Stomach (tissue), 9 donors: ENCODE data around the gene ZNF613. TPM values are rescaled to one million over a fixed set of nuclear protein-coding genes. Genes with fewer than 3 reads are reported as not detected.

Experiments
- DNase-seq, 2 donors: peaks; one replicate each; pipeline versions ENCODE4 v3.0.0 to v3.0.0-alpha.2; 2013 to 2019
- H3K27ac ChIP-seq, 5 donors: fragments of 200-600 bp in 4 of 5; sonication (generic) in 4 of 5; one replicate each; pipeline ENCODE4 v1.5.1; 2013 to 2019; ENCODE audit warnings: mild to moderate bottlenecking in 1 of 5, moderate library complexity in 1 of 5
- H3K27me3 ChIP-seq, 3 donors: fragments of 200-600 bp; sonication (generic); one replicate each; pipeline ENCODE4 v1.5.1; 2017 to 2019; ENCODE audit warnings: mixed run types in 1 of 3
- H3K36me3 ChIP-seq, 4 donors: fragments of 200-600 bp; sonication (generic); 1 replicate in 3 of 4; 2 replicates in 1 of 4; pipeline ENCODE4 v1.5.1; 2016 to 2019
- H3K4me1 ChIP-seq, 4 donors: fragments of 200-600 bp; sonication (generic); one replicate each; pipeline ENCODE4 v1.5.1; 2016 to 2019
- H3K4me3 ChIP-seq, 4 donors: fragments of 200-600 bp; sonication (generic) in 3 of 4; one replicate each; pipeline ENCODE4 v1.5.1; 2016 to 2019; ENCODE audit warnings: mild to moderate bottlenecking in 1 of 4
- H3K9me3 ChIP-seq, 4 donors: fragments of 200-600 bp; sonication (generic); one replicate each; pipeline ENCODE4 v1.5.1; 2016 to 2019
- EP300 ChIP-seq: sonication (generic); formaldehyde crosslinking; IDR thresholded peaks from one replicate; pipeline ENCODE4 v1.6.1; 2017; ENCODE audit warnings: antibody characterized with exemption
- POLR2A ChIP-seq, 4 donors: fragments of 450-650 bp; IDR thresholded peaks; one replicate each; pipeline ENCODE4 v1.6.1; 2016; ENCODE audit warnings: antibody characterized with exemption in 4 of 4, control low read depth in 2 of 4, mild to moderate bottlenecking in 1 of 4, moderate library complexity in 1 of 4
- POLR2AphosphoS5 ChIP-seq, 3 donors: sonication (generic); formaldehyde crosslinking; IDR thresholded peaks; one replicate each; pipeline ENCODE4 v1.6.1; 2016; ENCODE audit warnings: antibody characterized with exemption in 3 of 3
- WGBS, 5 donors: extraction: QIAGEN DNeasy Blood & Tissue Kit in 3 of 5; methylation state at CpG; one replicate each; pipeline versions ENCODE4 v1.1.5 to v1.1.7; 2013 to 2018; 5-methylcytosine and 5-hydroxymethylcytosine counted together
- intact Hi-C: fragments of 100-400 bp; cut with DNase I; formaldehyde crosslinking; loops from one replicate; pipeline ENCODE4 v1.15.1; 2023; ENCODE audit warnings: low total_unique reads
- polyA plus RNA-seq, 3 donors: library from polyadenylated mRNA; stranded (reverse); fragments of 200-250 nt; gene quantifications; one replicate each; pipeline ENCODE4 v1.2.3, GENCODE V29; 2013
- total RNA-seq, 5 donors: library from RNA; depleted of rRNA; stranded (reverse); fragments of >200 nt; gene quantifications; one replicate each; pipeline versions ENCODE4 v1.1.0 to v1.2.3, GENCODE V29; 2014 to 2016
- TF ChIP-seq, protein P1 (sequence below), 7 experiments: fragments of 450-650 bp in 4 of 7; fragments of 200-600 bp in 3 of 7; sonication (generic) in 3 of 7; IDR thresholded peaks; one replicate each; pipeline ENCODE4 v1.5.1; 2016 to 2019; ENCODE audit warnings: antibody characterized with exemption in 7 of 7, control low read depth in 2 of 7, mild to moderate bottlenecking in 1 of 7
- donor health status: healthy with polysubstance abuse.
- donor health status: Bipolar disorder and iron deficiency.
- donor health status: healthy.

The ZNF613 gene
- total and polyA plus RNA-seq, 8 donors: 0.29 to 12.8 (median 2.7) TPM

DNA sequence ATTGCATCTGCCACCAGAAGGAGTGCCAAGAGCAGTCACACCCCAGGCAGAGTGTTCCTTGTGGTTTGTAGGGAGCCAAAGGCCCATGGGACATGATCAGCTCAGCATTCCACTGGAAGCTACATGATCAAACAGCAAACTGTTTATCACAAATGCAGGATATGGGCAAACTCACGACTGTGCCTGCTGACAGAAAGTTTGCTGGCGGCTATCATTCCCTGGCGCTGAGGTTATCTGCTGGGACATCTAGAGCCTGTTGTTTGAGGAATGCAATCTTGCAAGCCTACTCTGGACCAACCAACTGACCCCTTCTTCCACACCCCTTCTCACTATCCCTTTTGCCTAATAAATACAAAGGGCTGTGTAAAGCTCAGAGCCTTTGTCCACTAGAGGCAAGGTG lies 7.7 kb upstream of the ZNF613 start:
- no peaks in the 10 kb centered on the region for H3K36me3 ChIP-seq
- no peak overlapping the region for H3K27ac ChIP-seq
- H3K4me1 ChIP-seq: no peaks in the 10 kb centered on the region
- WGBS, 5 donors: 78 to 87% (median 82%) methylated on average over 3 of the region's 3 CpGs
- peaks cover 35 to 100% (median 94%) of the 10 kb centered on the region in 4 donors for H3K9me3 ChIP-seq
- H3K4me3 ChIP-seq: no peak overlapping the region
- TF ChIP-seq, protein P1, sequence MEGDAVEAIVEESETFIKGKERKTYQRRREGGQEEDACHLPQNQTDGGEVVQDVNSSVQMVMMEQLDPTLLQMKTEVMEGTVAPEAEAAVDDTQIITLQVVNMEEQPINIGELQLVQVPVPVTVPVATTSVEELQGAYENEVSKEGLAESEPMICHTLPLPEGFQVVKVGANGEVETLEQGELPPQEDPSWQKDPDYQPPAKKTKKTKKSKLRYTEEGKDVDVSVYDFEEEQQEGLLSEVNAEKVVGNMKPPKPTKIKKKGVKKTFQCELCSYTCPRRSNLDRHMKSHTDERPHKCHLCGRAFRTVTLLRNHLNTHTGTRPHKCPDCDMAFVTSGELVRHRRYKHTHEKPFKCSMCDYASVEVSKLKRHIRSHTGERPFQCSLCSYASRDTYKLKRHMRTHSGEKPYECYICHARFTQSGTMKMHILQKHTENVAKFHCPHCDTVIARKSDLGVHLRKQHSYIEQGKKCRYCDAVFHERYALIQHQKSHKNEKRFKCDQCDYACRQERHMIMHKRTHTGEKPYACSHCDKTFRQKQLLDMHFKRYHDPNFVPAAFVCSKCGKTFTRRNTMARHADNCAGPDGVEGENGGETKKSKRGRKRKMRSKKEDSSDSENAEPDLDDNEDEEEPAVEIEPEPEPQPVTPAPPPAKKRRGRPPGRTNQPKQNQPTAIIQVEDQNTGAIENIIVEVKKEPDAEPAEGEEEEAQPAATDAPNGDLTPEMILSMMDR (IDR thresholded peaks at IDR 0.05): no peak
- TF ChIP-seq POLR2A (IDR thresholded peaks at IDR 0.05): no peak
- TF ChIP-seq EP300: no peak
- no peak for TF ChIP-seq POLR2AphosphoS5 (IDR thresholded peaks at IDR 0.05)
- no peak for DNase-seq
- intact Hi-C loops: no loop called here
- H3K27me3 ChIP-seq: no peaks in the 10 kb centered on the region

DNA sequence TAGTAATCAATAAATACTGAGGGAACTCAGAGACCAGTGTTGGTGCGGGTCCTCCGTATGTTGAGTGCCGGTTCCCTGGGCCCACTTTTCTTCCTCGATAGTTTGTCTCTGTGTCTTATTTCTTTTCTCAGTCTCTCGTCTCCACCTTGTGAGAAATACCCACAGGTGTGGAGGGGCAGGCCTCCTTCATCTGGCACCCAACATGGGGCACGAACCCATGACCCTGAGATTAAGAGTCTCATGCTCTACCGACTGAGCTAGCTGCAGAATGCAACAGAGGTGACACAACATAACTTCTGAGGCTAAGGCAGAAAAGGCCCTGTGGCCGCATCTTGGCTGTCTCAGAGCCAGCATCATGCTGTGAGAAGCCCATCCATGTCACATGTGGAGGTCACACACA lies 5.3 kb upstream of the ZNF613 start:
- H3K36me3 ChIP-seq: no peaks in the 10 kb centered on the region
- no peak overlapping the region for H3K4me3 ChIP-seq
- DNase-seq: no peak
- no peaks in the 10 kb centered on the region for H3K27me3 ChIP-seq
- peaks cover 27 to 94% (median 77%) of the 10 kb centered on the region in 4 donors for H3K9me3 ChIP-seq
- no peak overlapping the region for H3K27ac ChIP-seq
- peaks cover 0 to 6% (median 0%) of the 10 kb centered on the region in 4 donors for H3K4me1 ChIP-seq
- intact Hi-C loops: no loop called here
- TF ChIP-seq, protein P1 (IDR thresholded peaks at IDR 0.05): no peak
- no peak for TF ChIP-seq EP300
- no peak for TF ChIP-seq POLR2A (IDR thresholded peaks at IDR 0.05)
- no peak for TF ChIP-seq POLR2AphosphoS5 (IDR thresholded peaks at IDR 0.05)
- WGBS, 5 donors: 88 to 91% (median 90%) methylated on average over 8 of the region's 8 CpGs

DNA sequence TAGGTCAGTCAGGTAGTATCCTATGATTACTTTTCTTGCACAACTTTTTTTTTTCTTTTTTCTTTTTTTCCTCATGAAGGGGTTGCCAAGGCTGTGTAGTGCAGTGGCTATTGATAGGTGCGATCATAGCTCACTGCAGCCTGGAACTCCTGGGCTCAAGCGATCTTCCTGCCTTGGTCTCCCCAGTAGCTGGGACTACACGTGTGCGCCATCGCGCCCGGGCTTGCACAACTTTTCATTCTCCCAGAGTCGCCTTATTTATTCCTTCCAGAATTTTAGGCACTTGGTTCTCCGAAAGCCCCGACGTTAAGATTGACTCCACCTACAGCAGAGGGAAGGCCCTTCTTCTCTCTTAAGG lies 867 bp upstream of the ZNF613 start:
- TF ChIP-seq POLR2AphosphoS5 (IDR thresholded peaks at IDR 0.05): no peak
- no peak for TF ChIP-seq EP300
- TF ChIP-seq, protein P1 (IDR thresholded peaks at IDR 0.05): no peak
- no peak for TF ChIP-seq POLR2A (IDR thresholded peaks at IDR 0.05)
- peaks cover 0 to 18% (median 11%) of the 10 kb centered on the region in 4 donors for H3K4me1 ChIP-seq
- peaks cover 11 to 20% (median 19%) of the 10 kb centered on the region in 4 donors for H3K36me3 ChIP-seq
- H3K4me3 ChIP-seq: peak overlapping the region; percentile 66 to 86 (median 73)
- peaks cover 19 to 55% (median 40%) of the 10 kb centered on the region in 4 donors for H3K9me3 ChIP-seq
- H3K27ac ChIP-seq: peak overlapping the region; percentile 75 to 89 (median 80)
- no peaks in the 10 kb centered on the region for H3K27me3 ChIP-seq
- intact Hi-C loops: no loop called here
- WGBS, 5 donors: 16 to 27% (median 21%) methylated on average over 11 of the region's 11 CpGs
- no peak for DNase-seq

DNA sequence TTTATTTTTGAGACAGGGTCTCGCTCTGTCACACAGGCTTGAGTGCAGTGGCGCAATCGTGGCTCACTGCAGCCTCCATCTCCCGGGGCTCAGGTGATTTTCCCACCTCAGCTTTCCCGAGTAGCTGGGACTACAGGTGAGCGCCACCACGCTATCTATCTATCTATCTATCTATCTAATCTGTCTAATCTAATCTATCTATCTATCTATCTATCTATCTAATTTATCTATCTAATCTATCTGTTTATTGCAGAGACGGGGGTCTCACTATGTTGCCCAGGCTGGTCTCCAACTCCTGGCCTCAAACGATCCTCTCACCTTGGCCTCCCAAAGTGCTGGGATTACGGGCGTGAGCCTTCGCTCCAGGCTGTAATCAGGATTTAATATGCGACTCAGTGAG lies 587 bp downstream of the ZNF613 start:
- Histone ChIP-seq H3K4me3 (peak overlapping the region; percentile 66 to 86 (median 73)), H3K9me3 (peaks cover 5 to 54% (median 36%) of the 10 kb centered on the region in 4 donors), H3K36me3 (peaks cover 14 to 34% (median 33%) of the 10 kb centered on the region in 4 donors), H3K27me3 (no peaks in the 10 kb centered on the region), H3K4me1 (peaks cover 0 to 18% (median 11%) of the 10 kb centered on the region in 4 donors), H3K27ac (peak overlapping the region in 3 of 5 donors; percentile 75 to 89 (median 87))
- intact Hi-C loops: no loop called here
- WGBS, 5 donors: 32 to 38% (median 33%) methylated on average over 13 of the region's 13 CpGs
- no peak for TF ChIP-seq EP300
- no peak for TF ChIP-seq POLR2A (IDR thresholded peaks at IDR 0.05)
- TF ChIP-seq POLR2AphosphoS5 (IDR thresholded peaks at IDR 0.05): no peak
- TF ChIP-seq, protein P1 (IDR thresholded peaks at IDR 0.05): no peak
- DNase-seq: no peak
